Endothelial cell (in vitro differentiated cells): ENCODE measurements around the gene LGMN. TPM values are rescaled to one million over a fixed set of nuclear protein-coding genes. Genes with fewer than 3 reads are reported as not detected.
"Not testable (repeated sequence)": the region's sequence is repeated elsewhere in the genome, so short reads cannot be mapped to it uniquely, and the experiment has no call there.

Experiments used
- DNase-seq: peaks from one replicate; pipeline ENCODE4 v3.0.0; 2021; ENCODE audit warnings: low spot score
- H3K27ac Mint-ChIP-seq: one replicate; pipeline ENCODE4 v1.8.0; 2021; ENCODE audit warnings: mixed read lengths, inconsistent platforms; ENCODE audit not compliant: unreplicated experiment
- H3K27me3 Mint-ChIP-seq: one replicate; pipeline ENCODE4 v1.8.0; 2021; ENCODE audit warnings: mild to moderate bottlenecking, moderate library complexity, mixed read lengths, inconsistent platforms; ENCODE audit not compliant: unreplicated experiment
- H3K36me3 Mint-ChIP-seq: one replicate; pipeline ENCODE4 v1.8.0; 2021; ENCODE audit warnings: mild to moderate bottlenecking, low read depth, mixed read lengths, inconsistent platforms; ENCODE audit not compliant: unreplicated experiment
- H3K4me1 Mint-ChIP-seq: one replicate; pipeline ENCODE4 v1.8.0; 2021; ENCODE audit warnings: mild to moderate bottlenecking, mixed read lengths, inconsistent platforms; ENCODE audit not compliant: unreplicated experiment
- H3K4me3 Mint-ChIP-seq: one replicate; pipeline ENCODE4 v1.8.0; 2021; ENCODE audit warnings: mild to moderate bottlenecking, mixed read lengths, inconsistent platforms; ENCODE audit not compliant: unreplicated experiment
- H3K9me3 Mint-ChIP-seq: one replicate; pipeline ENCODE4 v1.8.0; 2021; ENCODE audit warnings: mixed read lengths, inconsistent platforms; ENCODE audit not compliant: unreplicated experiment
- CTCF ChIP-seq: fragments of 200-600 bp; sonication (generic); IDR thresholded peaks from one replicate; pipeline ENCODE4 v1.5.0; 2021; ENCODE audit warnings: antibody characterized with exemption; ENCODE audit not compliant: unreplicated experiment
- total RNA-seq: library from RNA; stranded (reverse); fragmentation: NEBNext Ultra II Directional; extraction: Animal tissue kit (Norgen Biotek cat#: 25700); gene quantifications from one replicate; pipeline ENCODE4 v1.2.1, GENCODE V29; 2021; ENCODE audit not compliant: unreplicated experiment

Gene LGMN
- total RNA-seq, 1 donor from 2014 or later = 97.6 TPM

- Mint-ChIP-seq H3K4me1 (no peaks in the 10 kb centered on the region), H3K27me3 (no peaks in the 10 kb centered on the region), H3K9me3 (no peaks in the 10 kb centered on the region), H3K36me3 (no peaks in the 10 kb centered on the region), H3K27ac (no peak overlapping the region), H3K4me3 (no peak overlapping the region)
- DNase-seq = peak; percentile 9
- TF ChIP-seq CTCF = peak; percentile 44
Measured at GRCh38 chr14:92783813-92784431, 35.5 kb upstream of the LGMN start.

- H3K27ac Mint-ChIP-seq = no peak overlapping the region
- H3K36me3 Mint-ChIP-seq = no peaks in the 10 kb centered on the region
- H3K4me1 Mint-ChIP-seq = no peaks in the 10 kb centered on the region
- TF ChIP-seq CTCF = no peak
- no peak overlapping the region for H3K4me3 Mint-ChIP-seq
- DNase-seq = no peak
- H3K9me3 Mint-ChIP-seq = no peaks in the 10 kb centered on the region
- no peaks in the 10 kb centered on the region for H3K27me3 Mint-ChIP-seq
Measured at GRCh38 chr14:92781350-92781749, 32.9 kb upstream of the LGMN start.

GRCh38 chr14:92780444-92781232 lies 32.2 kb upstream of the LGMN start:
- H3K27ac Mint-ChIP-seq = no peak overlapping the region
- no peaks in the 10 kb centered on the region for H3K27me3 Mint-ChIP-seq
- no peaks in the 10 kb centered on the region for H3K36me3 Mint-ChIP-seq
- DNase-seq = no peak
- TF ChIP-seq CTCF = no peak
- no peaks in the 10 kb centered on the region for H3K4me1 Mint-ChIP-seq
- no peaks in the 10 kb centered on the region for H3K9me3 Mint-ChIP-seq
- H3K4me3 Mint-ChIP-seq = no peak overlapping the region

- H3K36me3 Mint-ChIP-seq, H3K27me3 Mint-ChIP-seq, H3K4me1 Mint-ChIP-seq, H3K4me3 Mint-ChIP-seq, H3K9me3 Mint-ChIP-seq, DNase-seq, H3K27ac Mint-ChIP-seq: not testable (repeated sequence)
Measured at GRCh38 chr14:92778868-92779565, 30.6 kb upstream of the LGMN start.

GRCh38 chr14:92775292-92775691 lies 26.9 kb upstream of the LGMN start:
- not testable (repeated sequence) for H3K27me3 Mint-ChIP-seq, H3K4me3 Mint-ChIP-seq, H3K4me1 Mint-ChIP-seq, H3K36me3 Mint-ChIP-seq, H3K9me3 Mint-ChIP-seq, H3K27ac Mint-ChIP-seq, DNase-seq
